Ovary (tissue), 9 donors: ENCODE results near the gene TTC4. TPM values are rescaled to one million over a fixed set of nuclear protein-coding genes. Genes with fewer than 3 reads are reported as not detected.

Experiments
- DNase-seq, 5 donors: peaks; one replicate each; pipeline ENCODE4 v3.0.0-alpha.2; 2019 to 2020
- H3K27ac ChIP-seq, 2 donors: fragments of 200-600 bp; one replicate each; pipeline versions ENCODE4 v1.5.1 to v1.8.0; 2019 to 2022
- H3K27me3 ChIP-seq: fragments of 200-600 bp; one replicate; pipeline ENCODE4 v1.8.0; 2022
- H3K36me3 ChIP-seq: fragments of 200-600 bp; sonication (generic); one replicate; pipeline ENCODE4 v1.5.1; 2019
- H3K4me1 ChIP-seq: one replicate; pipeline ENCODE4 v1.8.1; 2013; ENCODE audit warnings: mild to moderate bottlenecking, moderate library complexity; ENCODE audit not compliant: insufficient read depth
- H3K4me3 ChIP-seq: fragments of 200-600 bp; sonication (generic); one replicate; pipeline ENCODE4 v1.5.1; 2017
- H3K9me3 ChIP-seq, 2 donors: fragments of 200-600 bp in 1 of 2; sonication (generic) in 1 of 2; one replicate each; pipeline versions ENCODE4 v1.5.1 to v1.8.1; 2013 to 2019; ENCODE audit warnings: mild to moderate bottlenecking in 1 of 2, moderate library complexity in 1 of 2
- EP300 ChIP-seq: sonication (generic); formaldehyde crosslinking; IDR thresholded peaks from one replicate; pipeline ENCODE4 v1.6.1; 2017; ENCODE audit warnings: antibody characterized with exemption
- POLR2A ChIP-seq: fragments of 450-650 bp; IDR thresholded peaks from one replicate; pipeline ENCODE4 v1.6.1; 2017; ENCODE audit warnings: antibody characterized with exemption, mild to moderate bottlenecking, moderate library complexity
- WGBS, 3 donors: extraction: QIAGEN DNeasy Blood & Tissue Kit in 1 of 3; methylation state at CpG; one replicate each; pipeline versions ENCODE4 v1.1.5 to v1.1.7; 2013 to 2017; 5-methylcytosine and 5-hydroxymethylcytosine counted together
- intact Hi-C, 4 donors: fragments of 100-400 bp; cut with DNase I; formaldehyde crosslinking; loops; one replicate each; pipeline versions ENCODE4 v1.11.0 to v1.15.1; 2022 to 2023
- polyA plus RNA-seq, 2 donors: library from polyadenylated mRNA; stranded (reverse); fragments of 200-250 nt in 1 of 2; fragments of 350-450 nt in 1 of 2; fragmentation: Illumina TruSeq in 1 of 2; extraction: RNeasy Lipid Tissue Mini Kit (QIAGEN cat#74804) in 1 of 2; gene quantifications; one replicate each; pipeline ENCODE4 v1.2.3, GENCODE V29; 2013 to 2014
- total RNA-seq, 7 donors: library from RNA; depleted of rRNA in 2 of 7; stranded (reverse); fragments of >200 nt in 2 of 7; fragmentation: NEBNext Ultra II Directional in 3 of 7; extraction: Animal tissue kit (Norgen Biotek cat#: 25700) in 3 of 7; gene quantifications; one replicate each; pipeline versions ENCODE4 v1.1.0 to v1.2.4, GENCODE V29; 2016 to 2023
- TF ChIP-seq, protein P1 (sequence below), 3 donors: fragments of 450-650 bp in 2 of 3; fragments of 200-600 bp in 1 of 3; IDR thresholded peaks; one replicate each; pipeline versions ENCODE4 v1.5.1 to v1.8.0; 2016 to 2022; ENCODE audit warnings: antibody characterized with exemption in 3 of 3, mild to moderate bottlenecking in 1 of 3
- donor health status: DM: no; HTN: no; CAD: no; lungs with moderate emphysema.
- donor health status: DM: no; HTN: no; CAD: no.
- donor health status: Bipolar disorder and iron deficiency.
- donor health status: DM: yes; HTN: yes; CAD: no.
- donor health status: DM: no; HTN: no; CAD: no.
- donor health status: DM: yes; HTN: yes; CAD: no.

The TTC4 gene
- total and polyA plus RNA-seq, 9 donors: 12.6 to 29.9 (median 19.9) TPM

DNA sequence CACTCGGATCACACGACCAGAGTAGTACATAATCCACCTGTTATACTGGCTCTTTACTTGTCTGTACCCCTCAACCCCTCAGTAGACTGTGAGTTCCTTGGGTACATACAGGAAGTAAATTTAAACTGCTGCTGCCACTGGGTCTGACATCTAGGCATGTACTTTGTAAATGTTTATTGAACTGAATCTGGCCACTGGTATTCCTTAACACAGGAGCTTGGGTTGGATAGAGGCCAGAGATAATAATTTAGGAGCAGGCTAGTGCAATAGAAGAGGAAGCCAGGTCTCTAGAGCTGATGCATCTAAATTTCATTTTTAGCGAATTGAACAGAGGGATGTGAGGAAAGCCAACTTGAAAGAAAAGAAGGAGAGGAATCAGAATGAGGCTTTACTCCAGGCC lies 12.4 kb downstream of the TTC4 start:
- H3K9me3 ChIP-seq: no peaks in the 10 kb centered on the region
- DNase-seq: no peak
- H3K27me3 ChIP-seq: no peaks in the 10 kb centered on the region
- H3K36me3 ChIP-seq: no peaks in the 10 kb centered on the region
- H3K4me3 ChIP-seq: no peak overlapping the region
- H3K27ac ChIP-seq: no peak overlapping the region
- intact Hi-C loops: no loop called here
- WGBS, 3 donors: 66 to 84% (median 68%) methylated on average over 3 of the region's 3 CpGs
- H3K4me1 ChIP-seq: no peaks in the 10 kb centered on the region
- TF ChIP-seq, protein P1, sequence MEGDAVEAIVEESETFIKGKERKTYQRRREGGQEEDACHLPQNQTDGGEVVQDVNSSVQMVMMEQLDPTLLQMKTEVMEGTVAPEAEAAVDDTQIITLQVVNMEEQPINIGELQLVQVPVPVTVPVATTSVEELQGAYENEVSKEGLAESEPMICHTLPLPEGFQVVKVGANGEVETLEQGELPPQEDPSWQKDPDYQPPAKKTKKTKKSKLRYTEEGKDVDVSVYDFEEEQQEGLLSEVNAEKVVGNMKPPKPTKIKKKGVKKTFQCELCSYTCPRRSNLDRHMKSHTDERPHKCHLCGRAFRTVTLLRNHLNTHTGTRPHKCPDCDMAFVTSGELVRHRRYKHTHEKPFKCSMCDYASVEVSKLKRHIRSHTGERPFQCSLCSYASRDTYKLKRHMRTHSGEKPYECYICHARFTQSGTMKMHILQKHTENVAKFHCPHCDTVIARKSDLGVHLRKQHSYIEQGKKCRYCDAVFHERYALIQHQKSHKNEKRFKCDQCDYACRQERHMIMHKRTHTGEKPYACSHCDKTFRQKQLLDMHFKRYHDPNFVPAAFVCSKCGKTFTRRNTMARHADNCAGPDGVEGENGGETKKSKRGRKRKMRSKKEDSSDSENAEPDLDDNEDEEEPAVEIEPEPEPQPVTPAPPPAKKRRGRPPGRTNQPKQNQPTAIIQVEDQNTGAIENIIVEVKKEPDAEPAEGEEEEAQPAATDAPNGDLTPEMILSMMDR (IDR thresholded peaks at IDR 0.05): no peak
- no peak for TF ChIP-seq EP300
- TF ChIP-seq POLR2A: no peak

DNA sequence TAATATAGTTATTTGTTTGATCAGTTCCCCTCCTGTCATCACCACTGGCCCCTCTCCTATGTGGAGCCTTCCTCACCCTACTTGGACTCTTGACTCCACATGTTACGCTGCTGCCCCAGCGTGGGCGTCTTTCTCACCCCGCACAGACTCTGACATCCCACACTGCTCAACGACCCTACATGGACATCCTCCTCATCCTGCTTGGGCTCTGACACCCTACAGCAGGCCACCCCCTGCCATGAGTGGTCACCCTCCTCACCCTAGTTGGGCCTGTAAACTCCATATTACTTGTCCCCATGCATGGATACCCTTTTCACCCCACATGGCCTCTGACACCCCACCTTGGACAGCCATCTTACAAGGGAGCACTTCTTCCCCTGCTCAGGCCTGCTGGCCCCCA lies 21.0 kb downstream of the TTC4 start:
- H3K4me1 ChIP-seq: no peaks in the 10 kb centered on the region
- no peaks in the 10 kb centered on the region for H3K27me3 ChIP-seq
- no peak overlapping the region for H3K27ac ChIP-seq
- WGBS, 3 donors: 88 to 91% (median 90%) methylated on average over 5 of the region's 5 CpGs
- no peak overlapping the region for H3K4me3 ChIP-seq
- intact Hi-C loops: no loop called here
- TF ChIP-seq POLR2A: no peak
- TF ChIP-seq EP300: no peak
- TF ChIP-seq, protein P1 (IDR thresholded peaks at IDR 0.05): no peak
- no peaks in the 10 kb centered on the region for H3K36me3 ChIP-seq
- no peak for DNase-seq
- H3K9me3 ChIP-seq: no peaks in the 10 kb centered on the region

DNA sequence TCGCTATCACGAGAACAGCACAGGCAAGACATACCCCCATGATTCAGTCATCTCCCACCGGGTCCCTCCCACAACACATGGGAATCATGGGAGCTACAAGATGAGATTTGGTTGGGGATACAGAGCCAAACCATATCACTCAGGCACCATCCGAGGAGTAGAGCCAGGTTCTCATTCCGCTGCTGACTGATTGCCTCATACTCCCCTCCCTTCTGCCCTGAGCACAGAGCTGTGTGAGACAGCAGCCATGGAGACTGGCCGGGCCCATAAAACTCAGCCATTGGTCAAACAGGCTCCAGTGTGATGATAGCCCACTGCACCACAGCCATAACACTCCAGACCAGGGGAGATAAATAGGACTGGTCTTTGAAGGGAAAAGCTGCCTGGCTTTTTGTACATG lies 22.6 kb downstream of the TTC4 start:
- Histone ChIP-seq H3K4me3 (no peak overlapping the region), H3K27me3 (no peaks in the 10 kb centered on the region), H3K36me3 (no peaks in the 10 kb centered on the region), H3K4me1 (no peaks in the 10 kb centered on the region), H3K9me3 (no peaks in the 10 kb centered on the region), H3K27ac (no peak overlapping the region)
- TF ChIP-seq, protein P1 (IDR thresholded peaks at IDR 0.05): no peak
- TF ChIP-seq EP300: no peak
- no peak for DNase-seq
- intact Hi-C loops: no loop called here
- WGBS, 3 donors: 76 to 86% (median 80%) methylated on average over 6 of the region's 6 CpGs

DNA sequence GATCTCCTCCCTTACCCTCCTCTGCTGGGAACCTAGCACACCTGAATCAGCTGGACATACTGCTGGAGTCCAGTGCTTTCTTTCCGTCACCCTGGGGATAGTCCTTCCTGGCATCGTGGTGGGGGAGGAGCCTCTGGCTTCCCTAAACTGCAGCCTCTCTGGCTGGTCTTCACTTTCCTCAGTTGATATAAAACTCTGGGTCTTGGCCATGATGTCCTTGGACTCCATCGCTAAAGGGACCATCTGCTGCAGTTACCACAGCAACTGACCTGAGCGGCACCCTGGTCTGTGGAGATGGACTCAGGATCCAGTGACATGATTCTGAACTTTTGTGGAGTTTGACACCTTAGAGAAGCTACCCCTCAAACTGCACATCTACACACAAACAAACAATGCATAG lies 25.9 kb downstream of the TTC4 start:
- no peak for TF ChIP-seq EP300
- TF ChIP-seq POLR2A: no peak
- TF ChIP-seq, protein P1 (IDR thresholded peaks at IDR 0.05): no peak
- WGBS, 3 donors: 66 to 78% (median 71%) methylated on average over 4 of the region's 4 CpGs
- no peak overlapping the region for H3K4me3 ChIP-seq
- H3K27me3 ChIP-seq: no peaks in the 10 kb centered on the region
- H3K27ac ChIP-seq: no peak overlapping the region
- intact Hi-C loops: no loop called here
- H3K9me3 ChIP-seq: no peaks in the 10 kb centered on the region
- H3K36me3 ChIP-seq: no peaks in the 10 kb centered on the region
- DNase-seq: no peak
- H3K4me1 ChIP-seq: no peaks in the 10 kb centered on the region

DNA sequence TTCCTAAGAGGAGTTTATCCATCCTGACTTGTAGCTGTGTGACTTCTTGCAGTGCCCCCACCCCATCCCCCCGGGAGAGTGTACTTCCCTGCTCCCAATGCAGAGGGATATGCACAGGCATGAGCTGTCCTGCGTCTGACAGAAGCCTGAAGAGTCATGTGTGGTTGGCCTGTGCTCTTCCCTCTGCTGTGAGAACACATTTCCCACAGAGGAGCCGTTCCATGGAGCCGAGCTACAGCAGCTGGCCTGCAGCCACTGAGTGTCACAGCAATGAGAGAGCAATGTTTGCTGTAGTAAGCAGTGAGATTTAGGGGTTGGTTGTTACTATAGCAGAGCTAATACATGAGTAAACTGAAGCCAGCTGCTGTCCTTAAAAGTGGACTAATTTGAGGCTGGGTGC lies 26.6 kb downstream of the TTC4 start:
- Histone ChIP-seq H3K27me3 (no peaks in the 10 kb centered on the region), H3K27ac (no peak overlapping the region), H3K4me1 (no peaks in the 10 kb centered on the region), H3K4me3 (no peak overlapping the region), H3K36me3 (no peaks in the 10 kb centered on the region), H3K9me3 (no peaks in the 10 kb centered on the region)
- intact Hi-C loops: no loop called here
- TF ChIP-seq, protein P1 (IDR thresholded peaks at IDR 0.05): no peak
- TF ChIP-seq POLR2A: no peak
- TF ChIP-seq EP300: no peak
- 50 to 60% (median 50%) methylated on average over 4 of the region's 4 CpGs for WGBS, 3 donors
- no peak for DNase-seq
